Astrocyte of the spinal cord (primary cell): Measurements from ENCODE around the gene GIMAP1.

Experiments
- DNase-seq: peaks from one replicate; pipeline ENCODE4 v3.0.0; 2011; ENCODE audit warnings: low read depth, low spot score
- H3K4me3 ChIP-seq: 2 replicates; pipeline ENCODE4 v1.5.1; 2011; ENCODE audit warnings: low read depth, mild to moderate bottlenecking, low read length, moderate library complexity
- in situ Hi-C: cut with HindIII; loops from 2 replicates; pipeline ENCODE4 v1.10.0; 2017; ENCODE audit warnings: low sequenced_read_pairs
- TF ChIP-seq, protein P1 (sequence below): IDR thresholded peaks from 2 replicates; pipeline ENCODE4 v1.5.1; 2012; ENCODE audit warnings: low read depth, mild to moderate bottlenecking, low read length, inconsistent platforms

Gene GIMAP1

DNA sequence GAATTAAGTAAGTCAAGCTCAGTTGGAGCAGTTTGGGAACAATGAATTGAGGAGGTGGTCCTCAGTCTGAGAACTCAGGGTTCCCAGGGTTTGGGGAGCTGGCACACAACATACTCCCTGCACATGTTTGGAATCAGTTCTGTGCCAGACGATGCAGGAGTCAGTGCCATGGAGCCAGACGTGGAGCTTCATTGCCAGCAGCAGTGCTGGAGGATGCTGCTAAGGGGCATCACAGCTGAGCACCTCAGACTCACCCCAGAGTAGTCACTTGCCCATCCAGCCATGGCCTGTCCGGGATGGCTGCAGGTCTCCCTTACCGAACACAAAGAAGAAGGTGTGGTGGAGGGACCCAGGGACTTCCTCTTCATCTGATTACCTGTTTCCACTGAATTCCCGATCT, 28.7 kb downstream of the GIMAP1 start:
- TF ChIP-seq, protein P1, sequence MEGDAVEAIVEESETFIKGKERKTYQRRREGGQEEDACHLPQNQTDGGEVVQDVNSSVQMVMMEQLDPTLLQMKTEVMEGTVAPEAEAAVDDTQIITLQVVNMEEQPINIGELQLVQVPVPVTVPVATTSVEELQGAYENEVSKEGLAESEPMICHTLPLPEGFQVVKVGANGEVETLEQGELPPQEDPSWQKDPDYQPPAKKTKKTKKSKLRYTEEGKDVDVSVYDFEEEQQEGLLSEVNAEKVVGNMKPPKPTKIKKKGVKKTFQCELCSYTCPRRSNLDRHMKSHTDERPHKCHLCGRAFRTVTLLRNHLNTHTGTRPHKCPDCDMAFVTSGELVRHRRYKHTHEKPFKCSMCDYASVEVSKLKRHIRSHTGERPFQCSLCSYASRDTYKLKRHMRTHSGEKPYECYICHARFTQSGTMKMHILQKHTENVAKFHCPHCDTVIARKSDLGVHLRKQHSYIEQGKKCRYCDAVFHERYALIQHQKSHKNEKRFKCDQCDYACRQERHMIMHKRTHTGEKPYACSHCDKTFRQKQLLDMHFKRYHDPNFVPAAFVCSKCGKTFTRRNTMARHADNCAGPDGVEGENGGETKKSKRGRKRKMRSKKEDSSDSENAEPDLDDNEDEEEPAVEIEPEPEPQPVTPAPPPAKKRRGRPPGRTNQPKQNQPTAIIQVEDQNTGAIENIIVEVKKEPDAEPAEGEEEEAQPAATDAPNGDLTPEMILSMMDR = no peak
- in situ Hi-C loops = no loop called here
- no peak overlapping the region for H3K4me3 ChIP-seq
- no peak for DNase-seq

DNA sequence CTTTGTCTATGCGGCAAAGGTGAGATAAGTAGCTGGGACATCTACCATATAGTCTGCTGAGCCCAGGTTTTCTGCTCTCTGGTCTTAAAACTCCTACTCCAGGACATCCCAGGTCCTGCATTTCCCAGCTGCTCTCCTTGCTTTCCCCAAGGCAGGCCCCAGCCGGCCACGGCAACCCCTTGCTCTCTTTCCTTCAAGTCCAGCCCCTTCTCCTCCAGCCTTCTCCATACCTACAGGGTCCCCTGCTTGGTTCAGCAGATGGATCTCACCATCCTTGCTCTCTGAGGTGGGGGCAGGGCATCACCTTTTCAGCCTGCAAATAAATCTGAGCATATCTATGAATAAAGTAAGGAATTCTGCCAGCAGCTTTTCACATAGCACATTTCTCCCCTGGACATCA, 29.5 kb downstream of the GIMAP1 start:
- no peak for DNase-seq
- H3K4me3 ChIP-seq = no peak overlapping the region
- in situ Hi-C loops = no loop called here
- TF ChIP-seq, protein P1 = no peak

DNA sequence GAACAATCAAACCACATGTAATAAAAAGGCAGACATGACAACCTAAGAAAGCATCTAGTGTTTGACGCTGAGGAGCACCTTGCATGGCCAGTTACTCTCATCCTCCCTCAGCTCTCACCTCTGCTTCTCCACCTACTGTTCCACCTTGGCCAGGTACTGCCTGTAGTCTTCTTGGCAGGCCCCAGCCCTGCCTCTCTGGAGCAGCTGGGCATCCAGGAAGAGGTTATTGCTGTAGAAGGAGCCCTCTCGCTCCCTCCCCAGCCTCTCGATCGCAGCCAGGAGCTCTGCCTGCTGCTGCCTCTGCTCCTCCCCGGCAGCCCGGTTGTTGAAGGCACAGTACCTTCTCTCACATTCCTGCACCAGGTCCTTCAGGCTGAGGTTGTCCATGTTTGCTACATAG, 30.5 kb downstream of the GIMAP1 start:
- in situ Hi-C loops = no loop called here
- H3K4me3 ChIP-seq = no peak overlapping the region
- DNase-seq = no peak

DNA sequence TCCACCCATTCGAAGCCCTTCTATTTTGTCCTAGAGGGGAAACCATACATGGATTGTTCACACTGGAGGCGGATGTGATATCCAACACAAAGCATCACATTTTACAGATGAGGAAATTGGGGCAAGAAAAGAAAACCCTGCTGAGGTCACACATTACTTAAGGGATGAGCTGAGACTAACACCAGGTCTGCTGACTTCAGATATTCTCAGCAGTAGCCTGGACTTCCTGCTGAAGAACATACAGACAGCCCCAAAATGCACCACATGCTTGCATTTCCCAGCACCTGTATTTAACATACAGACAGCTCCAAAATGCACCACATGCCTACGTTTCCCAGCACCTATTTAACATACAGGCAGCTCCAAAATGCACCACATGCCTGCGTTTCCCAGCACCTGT, 32.0 kb downstream of the GIMAP1 start:
- no peak for DNase-seq
- in situ Hi-C loops = no loop called here
- TF ChIP-seq, protein P1 = no peak
- H3K4me3 ChIP-seq = no peak overlapping the region

More for the DNA sequence above, 30.5 kb downstream of the GIMAP1 start:
- TF ChIP-seq, protein P1 = no peak

DNA sequence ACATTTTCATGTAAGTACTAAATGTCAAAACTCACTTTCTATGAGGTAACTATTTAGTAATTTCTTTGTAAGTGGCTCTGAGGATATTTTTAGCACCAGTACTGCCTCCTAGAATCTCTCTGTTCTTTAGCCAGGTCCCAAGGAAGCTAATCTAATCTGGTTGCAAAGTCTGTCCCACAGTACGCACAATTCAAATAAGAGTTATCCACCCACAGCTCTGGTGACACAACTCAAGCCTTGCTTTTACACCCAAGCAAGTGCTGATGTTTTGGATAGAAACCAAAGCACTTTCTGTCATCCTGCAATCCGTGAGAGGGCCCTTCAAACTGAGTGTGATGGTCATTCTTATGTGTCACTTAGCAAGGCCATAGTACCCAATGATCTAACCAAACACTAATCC, 35.3 kb downstream of the GIMAP1 start:
- TF ChIP-seq, protein P1 = no peak
- in situ Hi-C loops = no loop called here
- no peak overlapping the region for H3K4me3 ChIP-seq
- no peak for DNase-seq

DNA sequence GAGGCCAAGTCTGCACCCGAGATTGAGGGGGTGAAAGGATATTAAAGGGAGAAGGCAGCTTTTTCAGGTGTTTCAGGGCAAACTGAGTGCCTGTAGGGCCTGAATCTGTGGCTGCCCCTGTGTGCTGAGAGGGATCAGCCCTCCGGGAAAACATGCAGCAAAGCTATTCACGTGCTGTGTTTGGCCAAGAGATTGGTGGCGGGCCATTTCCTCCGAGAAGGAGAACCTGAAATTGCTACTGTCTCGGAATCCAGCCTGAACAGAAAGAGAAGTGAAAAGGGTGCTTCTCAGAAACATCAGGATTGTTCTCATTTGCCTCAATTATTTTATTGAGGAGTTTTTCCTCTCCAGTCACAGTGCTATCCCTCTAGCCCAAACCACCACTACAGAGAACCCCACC, 36.8 kb downstream of the GIMAP1 start:
- no peak for DNase-seq
- no peak overlapping the region for H3K4me3 ChIP-seq
- in situ Hi-C loops = no loop called here
- TF ChIP-seq, protein P1 = no peak
